A673 (cell line): ENCODE results near the gene ZBTB39. TPM values are rescaled to one million over a fixed set of nuclear protein-coding genes. Genes with fewer than 3 reads are reported as not detected.

Source experiments
- BruUV-seq: library from RNA; stranded (reverse); fragments of 400-500 nt; replicated peaks from 2 replicates; lab custom pipeline; 2021; lab: Mats Ljungman, UMichigan
- CTCF ChIA-PET: fragments of 300-600 bp; sonication (Branson Sonifier 250); formaldehyde crosslinking; loops from one replicate; lab custom pipeline; 2022; ENCODE audit warnings: antibody characterized with exemption; lab: Charles Lee
- POLR2A ChIA-PET: fragments of 300-600 bp; sonication (Branson Sonifier 250); formaldehyde crosslinking; loops from one replicate; lab custom pipeline; 2022; ENCODE audit warnings: antibody characterized with exemption; ENCODE audit not compliant: low non-redundant PET; lab: Charles Lee
- DNase-seq: peaks from one replicate; pipeline ENCODE4 v3.0.0-alpha.2; 2015; ENCODE audit warnings: low spot score
- H3K27ac ChIP-seq: fragments of 200-600 bp; sonication (generic); 2 replicates; pipeline ENCODE4 v1.5.1; 2016; ENCODE audit warnings: mixed run types, low read depth, mild to moderate bottlenecking, mixed read lengths, antibody characterized with exemption, low read length; ENCODE audit not compliant: poor library complexity, severe bottlenecking
- H3K27me3 ChIP-seq: fragments of 200-600 bp; sonication (generic); replicated peaks from 2 replicates; pipeline ENCODE4 v1.6.1; 2017; ENCODE audit warnings: mixed run types, low read depth, mild to moderate bottlenecking, mixed read lengths, antibody characterized with exemption, low read length; ENCODE audit not compliant: insufficient read depth, poor library complexity
- H3K36me3 ChIP-seq: fragments of 200-600 bp; sonication (generic); 2 replicates; pipeline ENCODE4 v1.6.1; 2016; ENCODE audit warnings: mixed run types, mild to moderate bottlenecking, mixed read lengths, antibody characterized with exemption, low read length; ENCODE audit not compliant: insufficient read depth, poor library complexity, severe bottlenecking
- H3K4me1 ChIP-seq: fragments of 200-600 bp; sonication (generic); 2 replicates; pipeline ENCODE4 v1.6.1; 2017; ENCODE audit warnings: mixed run types, mild to moderate bottlenecking, mixed read lengths, antibody characterized with exemption, low read length; ENCODE audit not compliant: insufficient read depth, poor library complexity, severe bottlenecking
- H3K4me3 ChIP-seq: fragments of 200-600 bp; sonication (generic); 2 replicates; pipeline ENCODE4 v1.5.1; 2016; ENCODE audit warnings: low read depth, mixed run types, mild to moderate bottlenecking, mixed read lengths, low read length; ENCODE audit not compliant: poor library complexity, severe bottlenecking
- H3K9me3 ChIP-seq: fragments of 200-600 bp; sonication (generic); 2 replicates; pipeline ENCODE4 v1.6.1; 2016; ENCODE audit warnings: mixed run types, low read depth, mild to moderate bottlenecking, mixed read lengths, antibody characterized with exemption, low read length; ENCODE audit not compliant: poor library complexity, severe bottlenecking
- CTCF ChIP-seq: fragments of 300-800, 200-600 bp; sonication (generic); conservative IDR thresholded peaks from 2 replicates; pipeline ENCODE4 v1.5.1; 2017; ENCODE audit warnings: low read depth, mild to moderate bottlenecking, antibody characterized with exemption, low read length, moderate library complexity, mixed read lengths
- EZH2 ChIP-seq: fragments of 200-600 bp; sonication (generic); IDR thresholded peaks from 2 replicates; pipeline ENCODE4 v1.6.1; 2017; ENCODE audit warnings: borderline replicate concordance, low read depth, mild to moderate bottlenecking, mixed read lengths, antibody characterized with exemption, low read length; ENCODE audit not compliant: poor library complexity, severe bottlenecking
- intact Hi-C: fragments of 100-400 bp; cut with micrococcal nuclease; formaldehyde crosslinking; loops from one replicate; pipeline ENCODE4 v1.10.0; 2022; ENCODE audit not compliant: unreplicated experiment
- total RNA-seq: library from RNA; stranded (reverse); gene quantifications from 2 replicates; pipeline ENCODE4 v1.2.3, GENCODE V29; 2021

The ZBTB39 gene
- total RNA-seq, 1 experiment from 2014 or later: 18.2 TPM

GRCh38 chr12:57048423-57049118 lies 42.2 kb upstream of the ZBTB39 start:
- no TSS peak for BruUV-seq
- no peaks in the 10 kb centered on the region for H3K27me3 ChIP-seq
- TF ChIP-seq EZH2 (no peak), CTCF (no peak)
- H3K4me1 ChIP-seq: no peaks in the 10 kb centered on the region
- no peaks in the 10 kb centered on the region for H3K9me3 ChIP-seq
- intact Hi-C loops: no loop called here
- ChIA-PET CTCF (interaction anchor here (0.5 to 0.6 kb wide), 2 partner anchors 79 to 195 kb away, joined by 6 to 11 read pairs; partner anchors contain the start of gene LRP1), POLR2A (no interaction called here)
- H3K36me3 ChIP-seq: no peaks in the 10 kb centered on the region
- H3K27ac ChIP-seq: no peak overlapping the region
- no peak overlapping the region for H3K4me3 ChIP-seq
- DNase-seq: no peak

DNA sequence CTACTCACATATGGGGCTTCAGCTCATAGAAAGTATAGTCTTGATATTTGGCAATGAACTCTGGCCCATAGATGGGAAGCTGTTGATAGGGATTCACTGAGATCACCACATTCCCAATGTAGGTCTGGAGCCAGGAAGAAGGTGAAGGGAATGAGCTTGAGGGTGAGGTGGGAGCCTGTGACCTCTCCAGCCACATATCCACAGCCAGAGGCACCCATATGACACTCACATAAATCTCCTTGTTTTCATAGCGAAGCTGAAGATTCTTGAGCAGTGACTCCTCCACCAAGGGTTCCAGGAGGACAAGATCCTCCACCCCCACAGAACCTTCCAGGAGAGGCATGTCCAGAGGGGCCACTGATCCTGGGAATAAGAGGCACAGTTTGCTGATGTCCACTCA lies 41.6 kb upstream of the ZBTB39 start:
- Histone ChIP-seq H3K27me3 (no peaks in the 10 kb centered on the region), H3K36me3 (no peaks in the 10 kb centered on the region), H3K4me3 (no peak overlapping the region), H3K4me1 (no peaks in the 10 kb centered on the region), H3K9me3 (no peaks in the 10 kb centered on the region), H3K27ac (no peak overlapping the region)
- no peak for DNase-seq
- ChIA-PET CTCF (interaction anchor here (0.6 kb wide), 1 partner anchor 80 kb away, joined by 6 read pairs; the partner anchor contains the start of gene LRP1), POLR2A (no interaction called here)
- BruUV-seq: no TSS peak
- no peak for TF ChIP-seq EZH2
- TF ChIP-seq CTCF: no peak
- intact Hi-C loops: no loop called here

DNA sequence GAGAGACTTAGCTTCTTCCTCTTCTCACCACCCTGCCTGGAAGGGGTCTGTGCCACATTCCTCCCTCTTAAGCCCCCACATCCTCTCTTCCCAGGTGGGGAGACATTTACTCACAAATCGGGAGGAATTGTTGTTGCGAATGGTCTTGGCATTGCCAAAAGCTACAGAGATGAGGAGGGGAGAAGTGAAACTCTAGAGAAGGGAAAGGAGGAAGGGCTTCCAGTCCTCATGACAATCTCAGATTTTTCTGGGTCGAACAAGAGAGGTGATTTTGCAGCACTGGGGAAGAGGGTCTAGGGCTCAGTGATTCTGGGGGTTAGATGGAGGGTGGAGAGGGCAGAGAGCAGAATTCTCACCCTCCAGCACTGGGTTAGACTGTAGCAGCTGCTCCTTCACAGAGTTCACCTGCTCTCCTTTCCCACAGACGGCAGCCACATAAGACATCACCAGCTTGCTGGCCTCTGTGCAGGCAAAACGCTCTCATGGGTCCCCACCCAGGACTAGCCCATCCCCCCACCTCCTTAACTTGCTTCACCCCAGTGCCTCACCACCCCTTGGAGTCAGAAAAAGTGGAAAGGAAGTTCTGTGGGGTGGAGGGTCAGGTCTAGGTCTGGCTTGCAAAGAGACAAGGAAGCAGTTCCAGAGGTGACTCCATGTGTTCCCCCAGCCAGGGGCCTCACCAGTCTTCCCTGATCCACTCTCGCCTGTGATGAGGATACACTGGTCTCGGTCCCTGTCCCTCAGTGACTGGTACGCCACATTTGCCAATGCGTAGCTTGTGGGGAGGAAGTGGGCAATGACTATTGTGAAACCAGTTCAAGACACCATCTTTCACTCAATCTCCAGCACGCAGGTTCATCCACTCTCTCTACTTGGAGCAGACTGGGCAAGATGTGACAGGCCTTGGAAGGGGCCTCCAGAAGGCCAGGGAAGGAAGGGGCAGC lies 40.9 kb upstream of the ZBTB39 start:
- Histone ChIP-seq H3K36me3 (no peaks in the 10 kb centered on the region), H3K4me3 (no peak overlapping the region), H3K9me3 (no peaks in the 10 kb centered on the region), H3K27ac (no peak overlapping the region), H3K27me3 (no peaks in the 10 kb centered on the region), H3K4me1 (no peaks in the 10 kb centered on the region)
- intact Hi-C loops: no loop called here
- DNase-seq: no peak
- TF ChIP-seq CTCF (no peak), EZH2 (no peak)
- CTCF ChIA-PET: no interaction called here
- BruUV-seq: no TSS peak
- POLR2A ChIA-PET: no interaction called here
